ENCODE measurements around the gene MGRN1.

Gene MGRN1

GRCh38 chr16:4677390-4677789 lies 52.8 kb downstream of the MGRN1 start:
- peak; percentile 24 for DNase-seq

- DNase-seq = no peak
These were observed 53.4 kb downstream of the MGRN1 start for GRCh38 chr16:4677994-4678393.

GRCh38 chr16:4678596-4678995 lies 54.0 kb downstream of the MGRN1 start:
- no peak for DNase-seq

- DNase-seq = no peak
These were observed 54.7 kb downstream of the MGRN1 start for GRCh38 chr16:4679156-4679849.

DNA sequence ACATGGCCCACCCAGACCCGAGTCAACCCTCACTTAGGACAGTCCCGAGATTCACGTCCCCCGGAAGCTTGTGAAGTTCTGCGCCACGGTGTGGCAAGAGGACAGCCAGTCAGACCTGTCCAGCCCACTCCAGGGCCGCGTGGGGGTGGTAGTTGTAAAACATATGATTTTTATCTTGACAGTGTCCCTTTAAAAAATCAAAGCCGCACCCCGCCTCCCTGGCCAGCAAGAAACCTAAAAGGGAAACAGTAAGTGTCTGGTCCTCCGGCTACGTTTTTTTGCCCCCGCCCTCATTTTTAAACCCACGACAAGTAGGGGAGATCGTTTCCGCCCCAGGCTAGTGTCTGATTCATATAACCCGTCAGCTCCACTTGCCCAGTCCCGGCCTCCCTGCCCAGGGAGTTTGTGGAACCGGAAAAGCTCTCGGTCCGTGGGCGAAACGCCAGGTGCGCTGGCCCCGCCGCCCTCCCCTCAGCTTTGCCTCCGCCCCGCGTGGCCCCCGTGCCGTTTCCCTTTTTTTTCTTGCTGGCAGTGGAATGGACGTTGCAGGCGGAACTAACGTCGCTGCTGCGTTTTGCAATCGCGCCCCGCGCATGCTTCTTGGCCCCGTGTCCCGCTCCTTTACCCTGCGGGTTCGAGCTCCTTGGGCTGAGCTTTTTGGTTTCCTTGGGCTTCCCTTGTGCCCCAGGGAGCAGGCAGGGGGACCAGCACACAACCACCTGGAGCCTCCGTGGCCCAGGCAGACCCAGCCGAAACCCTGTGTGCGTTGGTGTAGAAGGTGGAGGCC lies 55.4 kb downstream of the MGRN1 start:
- no peak for DNase-seq

DNA sequence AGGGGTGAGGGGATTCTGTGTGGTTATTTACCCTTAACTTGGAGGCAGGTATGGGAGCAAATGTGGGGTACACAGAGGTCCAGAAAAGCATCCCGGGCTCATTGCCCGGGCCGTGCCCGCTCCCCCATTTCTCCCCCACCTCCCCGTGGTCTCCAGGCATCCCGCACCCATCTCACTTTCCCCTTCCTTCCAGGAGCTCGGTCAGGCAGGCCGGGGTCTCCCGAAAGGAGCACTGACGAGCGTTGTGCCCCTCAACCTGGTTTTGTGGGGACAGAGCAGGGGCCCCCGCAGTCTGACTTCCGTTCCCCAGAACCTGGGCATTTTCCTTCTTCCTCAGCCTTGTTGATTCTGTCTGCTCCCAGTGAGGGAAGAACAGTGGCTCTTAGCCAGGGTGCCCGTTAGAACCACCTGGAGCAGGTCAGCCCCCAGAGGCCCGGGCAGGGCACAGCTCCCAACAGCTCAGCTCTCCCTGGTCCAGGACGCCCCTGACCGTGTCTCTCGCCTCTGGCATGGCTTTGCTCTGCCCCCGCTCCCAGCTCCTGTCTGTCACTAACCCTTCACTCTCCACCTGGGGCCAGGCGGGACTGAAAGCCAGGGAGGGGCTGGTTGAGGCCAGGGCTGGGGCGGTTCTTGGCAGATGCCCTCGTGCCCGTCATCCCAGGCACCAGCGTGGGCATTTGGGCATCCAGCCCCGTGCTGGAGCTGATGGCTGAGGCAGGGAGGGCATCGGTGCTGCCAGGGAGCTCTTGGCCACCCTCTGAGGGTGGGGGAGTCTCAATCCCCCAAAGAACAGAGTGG lies 56.2 kb downstream of the MGRN1 start:
- no peak for DNase-seq

DNA sequence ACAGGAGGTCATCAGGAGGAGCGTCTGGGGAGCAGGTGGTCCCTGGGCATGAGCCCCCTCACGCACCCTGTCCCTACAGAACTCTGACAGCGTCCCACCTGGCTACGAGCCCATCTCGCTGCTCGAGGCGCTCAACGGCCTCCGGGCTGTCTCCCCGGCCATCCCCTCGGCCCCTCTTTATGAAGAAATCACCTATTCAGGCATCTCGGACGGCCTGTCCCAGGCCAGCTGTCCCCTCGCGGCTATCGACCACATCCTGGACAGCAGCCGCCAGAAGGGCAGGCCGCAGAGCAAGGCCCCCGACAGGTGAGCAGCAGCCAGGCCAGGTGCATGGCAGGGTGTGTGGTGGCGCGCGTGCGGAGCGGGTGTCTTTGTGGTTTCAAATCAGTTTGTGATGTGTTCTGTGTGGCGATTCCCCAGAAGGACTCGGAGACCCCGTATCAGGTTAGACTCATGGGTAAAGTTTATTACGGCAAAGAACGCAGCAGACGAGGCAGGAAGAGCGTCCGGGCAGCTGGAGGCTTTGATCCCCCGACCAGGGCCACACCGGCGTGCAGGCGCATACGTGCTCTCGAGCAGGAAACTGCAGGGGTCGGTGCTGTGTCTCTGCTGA lies 57.0 kb downstream of the MGRN1 start:
- no peak for DNase-seq

GRCh38 chr16:4682084-4682591 lies 57.5 kb downstream of the MGRN1 start:
- DNase-seq = no peak

GRCh38 chr16:4682616-4683254 lies 58.1 kb downstream of the MGRN1 start:
- DNase-seq = peak; percentile 66

DNA sequence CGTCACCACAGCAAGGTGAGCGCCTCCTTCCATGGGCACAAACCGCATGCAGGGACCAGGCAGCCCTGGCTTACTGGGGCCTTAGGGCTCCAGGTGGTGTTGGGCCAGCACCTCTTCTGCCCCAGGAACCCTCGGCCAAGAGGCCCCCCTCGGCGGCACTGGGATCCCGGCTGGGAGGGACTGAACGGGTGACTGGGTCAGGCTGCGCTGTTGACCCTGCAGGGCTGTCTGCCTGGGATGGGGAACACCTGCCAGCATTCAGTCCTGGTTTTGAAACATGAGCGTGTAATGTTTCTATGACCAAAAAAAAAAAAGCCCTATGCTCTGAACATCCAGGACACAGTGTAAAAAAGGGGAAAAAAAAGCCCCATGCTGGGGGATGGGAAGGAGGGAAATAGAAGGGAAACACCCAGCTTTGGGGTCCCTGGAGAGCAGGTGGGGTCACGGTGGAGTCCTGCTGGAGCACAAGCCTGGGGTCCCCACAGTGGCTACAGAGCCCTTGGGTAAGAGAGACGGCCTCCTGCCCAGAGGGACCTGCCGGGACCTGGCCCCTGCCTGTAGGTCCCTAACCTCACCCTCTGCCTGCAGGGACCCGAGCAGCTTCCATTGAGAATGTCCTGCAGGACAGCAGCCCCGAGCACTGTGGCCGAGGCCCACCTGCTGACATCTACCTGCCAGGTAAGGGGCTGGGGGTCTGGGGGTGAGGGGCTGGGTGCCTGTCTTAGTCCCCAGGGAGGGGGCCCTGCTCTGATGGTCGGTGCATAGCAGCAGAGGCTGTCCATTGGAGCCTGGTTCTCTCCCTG lies 58.8 kb downstream of the MGRN1 start:
- DNase-seq = no peak

- DNase-seq = no peak
These were observed 59.6 kb downstream of the MGRN1 start for GRCh38 chr16:4684058-4684715.

- DNase-seq = no peak
These were observed 60.1 kb downstream of the MGRN1 start for GRCh38 chr16:4684763-4685162.

- DNase-seq = no peak
These were observed 60.7 kb downstream of the MGRN1 start for GRCh38 chr16:4685292-4685691.

DNA sequence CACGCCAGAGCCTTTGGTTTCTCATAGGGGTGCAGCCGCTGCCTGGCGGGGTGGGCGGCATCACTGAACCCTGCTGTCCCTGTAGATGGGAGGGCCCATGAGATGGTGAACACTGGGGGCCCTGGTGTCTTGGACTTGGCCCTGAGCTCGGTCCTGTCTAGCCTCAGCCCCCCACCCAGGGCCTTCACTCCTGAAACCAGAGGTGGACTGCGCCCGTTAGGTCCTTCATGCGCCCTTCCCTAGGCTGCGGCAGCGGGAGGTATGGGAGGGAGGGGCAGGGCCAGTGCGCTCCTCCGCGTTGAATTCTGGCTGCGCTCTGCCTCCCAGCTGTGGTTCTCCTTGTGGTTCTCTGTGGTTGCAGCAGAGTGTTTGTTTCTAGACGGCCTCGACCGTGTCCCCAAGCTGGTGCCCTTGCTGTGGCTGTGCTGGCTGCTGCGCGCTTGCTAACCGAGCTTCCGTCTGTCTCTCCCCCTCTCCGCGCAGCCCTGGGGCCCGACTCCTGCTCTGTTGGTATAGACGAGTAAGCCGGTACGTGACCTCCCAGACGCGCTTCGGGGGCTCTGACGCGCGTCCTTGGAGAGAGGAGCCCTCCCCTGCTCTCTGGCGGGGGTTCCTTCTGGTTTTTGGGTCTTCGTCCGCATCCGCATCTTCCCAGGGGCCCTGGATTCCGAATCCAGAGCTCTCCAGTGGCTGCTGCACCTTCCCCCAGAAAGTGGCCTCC lies 61.3 kb downstream of the MGRN1 start:
- DNase-seq = no peak

DNA sequence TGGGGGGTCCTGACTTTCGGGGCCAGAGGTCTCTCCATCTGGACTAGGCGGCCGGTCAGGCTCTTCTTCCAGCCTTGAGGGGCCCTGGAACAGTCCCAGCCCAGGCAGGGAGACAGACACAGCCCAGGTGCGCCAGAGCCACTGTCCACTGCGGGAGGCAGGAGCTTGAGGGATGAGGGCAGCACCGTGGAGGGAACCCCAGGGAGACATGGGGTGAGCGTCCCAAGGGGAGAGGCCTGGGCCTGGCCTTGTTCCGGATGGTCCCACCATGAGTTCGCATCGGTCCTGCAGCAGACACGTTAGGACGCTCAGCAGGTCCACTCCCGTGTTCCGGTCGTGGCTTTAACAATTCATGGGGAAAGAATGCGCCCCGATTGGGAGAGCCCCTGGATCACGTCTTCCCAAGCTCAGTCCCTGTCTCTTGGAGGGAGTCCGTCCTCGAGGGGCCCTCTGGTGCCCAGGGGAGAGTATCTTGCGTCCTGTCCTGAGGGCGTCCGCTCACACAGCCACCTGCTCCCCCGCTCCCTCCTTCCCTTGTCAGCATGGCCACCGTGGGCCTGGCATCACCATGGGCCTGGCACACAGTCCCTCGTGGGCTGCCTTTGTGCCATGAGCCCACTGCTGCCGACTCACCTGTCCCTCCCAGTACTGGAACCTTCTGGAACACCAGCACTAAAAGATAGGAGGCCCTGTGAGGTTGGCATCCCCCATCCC lies 62.0 kb downstream of the MGRN1 start:
- no peak for DNase-seq

DNA sequence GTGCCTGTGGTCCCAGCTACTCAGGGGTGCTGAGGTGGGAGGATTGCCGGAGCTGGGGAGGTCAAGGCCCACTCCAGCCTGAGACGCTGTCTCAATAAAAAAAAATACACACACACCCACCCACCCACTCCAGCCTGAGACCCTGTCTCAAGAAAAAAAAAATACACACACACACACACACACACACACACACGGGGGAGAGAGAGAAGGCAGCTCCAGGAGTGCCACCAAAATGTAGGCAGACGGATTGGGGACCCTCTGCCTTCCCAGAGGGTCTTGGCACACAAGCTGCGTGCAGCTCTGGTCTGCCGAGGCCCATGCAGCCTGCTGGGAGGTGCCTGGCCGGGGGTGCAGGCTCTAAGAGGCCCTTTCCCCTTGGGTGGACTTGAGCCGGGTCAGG lies 62.8 kb downstream of the MGRN1 start:
- DNase-seq = no peak

DNA sequence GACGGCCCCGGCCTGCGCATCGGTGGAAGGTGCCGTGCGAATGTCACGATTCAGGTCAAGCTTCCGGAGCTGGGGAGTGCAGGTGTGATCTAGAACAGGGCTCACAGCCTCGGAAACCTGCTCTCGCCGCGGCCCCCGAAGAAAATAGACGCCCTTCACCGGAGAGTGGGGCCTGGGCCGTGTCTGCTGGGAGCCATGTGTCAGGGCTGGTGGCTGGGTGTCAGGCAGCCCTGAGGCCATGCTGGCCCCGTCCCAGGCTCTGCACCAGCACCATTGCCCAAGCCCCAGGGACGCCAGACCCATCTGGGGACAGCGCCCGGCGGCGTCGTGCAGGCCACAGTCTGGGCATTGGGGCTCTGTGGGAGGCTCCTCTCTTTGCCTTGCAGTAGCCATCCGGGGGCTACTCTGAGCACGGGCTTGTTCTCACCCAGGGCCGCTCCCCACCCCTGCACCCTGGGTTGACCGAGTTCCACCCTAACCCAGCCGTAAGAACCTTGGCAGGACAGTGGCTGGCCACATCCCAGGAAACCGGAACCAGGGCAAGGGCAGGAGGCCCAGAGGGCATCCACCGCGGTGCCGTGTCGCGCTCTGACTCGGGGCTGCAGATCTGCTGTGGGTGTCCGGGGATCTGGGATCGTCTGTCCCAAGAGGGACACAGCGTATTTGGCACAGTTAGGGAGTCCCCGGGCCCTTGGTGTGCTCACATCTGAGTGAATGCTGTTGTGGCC lies 63.5 kb downstream of the MGRN1 start:
- DNase-seq = no peak

DNA sequence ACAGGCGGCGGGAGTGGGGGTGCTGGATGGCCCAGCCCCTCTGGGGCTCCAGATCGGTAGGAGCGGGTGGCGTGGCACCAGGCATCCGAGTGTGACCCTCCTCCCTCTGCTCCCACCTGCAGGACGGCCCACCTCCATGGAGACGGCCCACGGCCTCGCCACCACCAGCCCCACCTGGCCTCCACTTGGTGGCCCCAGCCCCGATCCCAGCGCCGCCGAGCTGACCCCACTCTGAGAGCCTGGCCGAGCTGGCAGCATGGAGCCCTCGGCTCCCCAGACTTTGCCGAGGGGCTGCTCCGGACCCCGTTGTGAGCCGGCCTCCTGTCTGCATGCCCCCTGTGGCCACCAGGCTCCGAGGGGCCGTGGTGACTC lies 64.0 kb downstream of the MGRN1 start:
- no peak for DNase-seq

- no peak for DNase-seq
These were observed 64.6 kb downstream of the MGRN1 start for GRCh38 chr16:4689091-4689671.

Data from midbrain (tissue), 1 donor.